ENCODE measurements around the gene GAGE13.

- TF ChIP-seq POLR2AphosphoS5 (IDR thresholded peaks at IDR 0.05; ENCODE audit: low read depth) (no peak), CTCF (IDR thresholded peaks at IDR 0.05; ENCODE audit: insufficient read depth, low read length) (no peak), REST (IDR thresholded peaks at IDR 0.05; ENCODE audit: insufficient replicate concordance, low read depth) (no peak), SPI1 (IDR thresholded peaks at IDR 0.05; ENCODE audit: borderline replicate concordance, low read depth) (no peak)
These were observed 38.7 kb upstream of the GAGE13 start for GRCh38 chrX:49292400-49293362.

Measured in HL-60 (cell line).